HG02870 (cell line): ENCODE data around the gene TMEM164.
"Not testable (repeated sequence)": the region's sequence is repeated elsewhere in the genome, so short reads cannot be mapped to it uniquely, and the experiment has no call there.

ENCODE experiments used
- ATAC-seq: cut with Tn5 transposase; IDR thresholded peaks from one replicate; pipeline ENCODE4 v1.9.1; 2021; ENCODE audit warnings: mild to moderate bottlenecking, moderate library complexity; ENCODE audit not compliant: unreplicated experiment

TMEM164 gene

DNA sequence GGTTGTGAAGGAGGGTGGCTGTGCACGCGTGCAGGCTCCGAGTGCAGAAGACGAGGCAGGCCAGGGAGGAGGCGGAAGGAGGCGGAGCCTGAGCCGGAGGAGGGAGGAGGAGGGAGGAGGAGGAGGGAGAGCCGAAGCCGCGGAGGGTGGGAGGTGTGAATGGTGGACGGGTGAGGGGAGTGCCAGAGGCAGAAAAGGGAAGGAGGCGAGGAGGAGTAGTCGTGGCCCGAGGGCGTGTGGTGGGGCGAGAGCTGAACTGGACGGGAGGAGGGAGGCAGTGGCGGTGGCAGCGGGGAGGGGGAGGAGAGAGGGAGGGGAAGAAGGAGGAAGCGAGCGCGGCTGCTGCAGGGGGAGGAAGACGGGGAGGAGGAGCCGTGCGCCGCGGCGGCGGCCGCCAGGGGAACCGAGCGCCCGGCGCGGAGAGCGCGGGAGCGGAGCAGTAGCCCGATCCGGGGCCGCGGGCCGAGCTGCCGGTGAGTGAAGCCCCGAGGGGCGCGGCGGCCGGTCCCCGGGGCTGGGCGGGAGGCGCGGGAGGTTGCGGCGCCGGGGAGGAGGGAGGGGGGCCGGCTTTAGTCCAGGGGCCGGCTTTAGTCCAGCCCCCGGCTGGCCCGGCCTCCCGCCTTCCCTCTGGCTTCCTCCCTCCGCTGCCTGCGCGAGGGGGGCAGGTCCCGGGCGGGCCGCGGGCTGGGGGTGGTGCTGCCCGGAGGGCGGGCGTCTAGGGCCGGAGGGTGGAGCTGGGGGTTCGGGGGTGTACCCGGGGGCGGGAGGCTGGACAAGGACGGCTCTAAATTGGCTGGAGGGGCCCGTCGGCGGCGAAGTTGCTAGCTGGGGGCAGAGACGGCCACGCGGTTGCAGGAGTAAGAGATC, at the start of gene TMEM164:
TMEM164 (plus strand) TSS at position 815 of the 867 bp plus-strand sequence. CDS start 661 bp downstream, outside the sequence.
- ATAC-seq = peak; percentile 63

DNA sequence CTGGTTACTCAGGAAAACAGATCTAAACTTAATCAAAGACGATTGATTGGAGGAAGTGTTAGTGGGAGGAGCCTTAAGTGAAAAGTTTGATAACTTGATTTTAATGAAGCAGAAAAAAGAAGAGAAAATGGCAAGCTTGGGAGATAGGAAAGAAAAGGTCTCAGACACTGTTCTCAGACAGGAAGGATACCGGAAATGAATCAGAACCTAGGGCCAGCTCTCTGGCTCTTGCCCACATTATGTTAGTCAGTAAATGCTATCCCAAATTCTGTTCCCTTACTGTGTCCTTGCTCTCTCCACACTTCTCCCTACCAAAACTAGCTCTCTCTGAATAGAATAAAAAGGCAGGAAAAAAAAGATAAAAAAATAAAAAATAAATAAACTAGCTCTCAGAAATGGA, 48.6 kb upstream of the TMEM164 start:
- ATAC-seq = no peak

DNA sequence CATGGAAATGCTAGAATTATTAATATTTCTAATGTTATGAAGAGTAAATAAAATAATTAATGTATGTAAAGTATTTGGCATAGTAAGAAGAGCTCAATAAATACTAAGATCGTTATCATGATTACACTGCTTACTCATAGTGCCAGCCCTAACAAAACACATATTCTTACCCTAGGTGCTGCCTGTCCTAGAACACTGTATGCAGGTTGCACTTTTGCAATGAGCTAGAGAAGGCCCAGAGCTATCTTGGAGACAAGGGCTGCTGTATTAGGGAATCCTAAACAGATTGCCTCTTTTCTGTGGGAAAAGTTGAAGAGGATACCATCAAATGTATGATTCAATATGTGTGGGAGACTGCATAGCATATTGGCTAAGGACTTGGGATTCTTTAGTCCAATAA, 48.0 kb upstream of the TMEM164 start:
- no peak for ATAC-seq

DNA sequence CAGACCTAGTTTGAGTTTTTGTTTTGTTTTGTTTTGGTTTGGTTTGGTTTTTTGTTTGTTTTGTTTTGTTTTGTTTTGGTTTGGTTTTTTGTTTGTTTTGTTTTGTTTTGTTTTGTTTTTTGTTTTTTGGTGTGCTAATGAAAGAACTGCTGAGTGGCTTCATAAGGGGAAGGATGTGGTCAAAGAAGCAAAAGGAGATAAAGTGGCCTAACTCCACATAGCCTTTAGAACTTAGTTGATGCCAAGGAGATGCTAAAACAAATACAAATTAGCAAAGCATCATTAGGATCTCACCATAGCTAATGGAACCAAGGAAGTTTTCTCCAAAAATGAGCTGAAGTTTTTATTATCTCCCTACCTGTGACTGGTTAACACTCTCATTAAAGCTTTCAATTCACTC, 44.6 kb upstream of the TMEM164 start:
- ATAC-seq = no peak

DNA sequence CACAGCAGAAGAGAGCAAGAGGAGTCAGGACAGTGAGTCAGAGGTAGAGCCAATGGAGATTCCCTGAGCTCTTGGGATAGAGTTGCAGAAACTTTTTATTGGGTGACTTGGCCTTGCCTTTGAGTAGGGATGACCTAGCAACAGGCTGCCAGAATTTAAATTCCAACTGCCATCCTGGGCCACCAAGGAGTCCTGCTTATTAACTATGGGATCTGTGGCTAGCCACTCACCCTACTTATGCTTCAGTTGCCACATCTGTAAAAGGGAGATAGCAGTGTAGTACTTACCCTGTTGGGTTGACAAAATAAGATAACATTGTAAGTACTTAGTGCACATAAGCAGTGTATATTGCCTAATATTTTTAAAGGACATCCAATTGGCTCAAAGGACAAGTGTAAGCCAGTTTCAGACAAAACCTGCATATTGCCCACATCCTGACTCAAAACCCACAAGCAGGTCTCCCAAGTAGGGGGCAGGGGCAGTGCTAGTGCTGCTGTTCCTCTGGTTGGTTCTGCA, 43.5 kb upstream of the TMEM164 start:
- no peak for ATAC-seq

DNA sequence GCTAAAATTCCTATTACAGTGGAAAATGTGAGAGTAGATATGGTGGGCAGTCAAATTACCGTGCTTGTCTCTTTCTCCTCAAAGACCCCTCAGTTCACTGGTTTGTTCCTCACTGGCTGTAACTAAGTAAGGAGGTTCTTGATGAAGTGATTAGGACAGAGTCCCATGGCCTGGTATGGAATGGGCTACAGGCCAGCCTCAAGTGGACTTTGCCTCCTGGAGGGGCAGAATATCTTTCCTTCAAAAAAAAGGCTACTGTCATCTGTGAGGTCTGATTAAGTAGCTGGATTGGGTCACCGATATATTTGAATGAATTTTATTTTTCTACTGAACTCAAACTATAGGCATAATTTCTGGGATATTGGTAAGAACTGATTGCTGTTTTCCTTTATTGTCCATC, 38.5 kb upstream of the TMEM164 start:
- ATAC-seq = no peak

DNA sequence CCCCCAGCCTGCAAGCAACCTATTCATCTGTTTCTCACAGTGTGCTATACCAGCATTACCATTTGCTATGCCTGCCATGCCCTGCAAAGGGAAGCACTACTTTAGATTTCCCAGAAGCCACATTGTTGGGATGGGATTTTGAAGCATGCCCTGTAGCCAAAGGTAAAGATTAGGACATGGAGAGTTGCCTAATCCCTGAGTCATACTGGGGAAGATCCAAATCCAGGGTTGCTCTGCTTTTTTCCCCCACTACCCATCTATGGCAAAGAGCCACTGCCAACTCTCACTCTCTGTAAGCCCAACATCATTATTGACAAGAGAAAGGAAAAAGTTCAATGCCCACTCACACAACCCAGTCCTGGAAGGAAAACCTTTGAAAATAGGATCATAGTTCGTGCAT, 36.7 kb upstream of the TMEM164 start:
- no peak for ATAC-seq

DNA sequence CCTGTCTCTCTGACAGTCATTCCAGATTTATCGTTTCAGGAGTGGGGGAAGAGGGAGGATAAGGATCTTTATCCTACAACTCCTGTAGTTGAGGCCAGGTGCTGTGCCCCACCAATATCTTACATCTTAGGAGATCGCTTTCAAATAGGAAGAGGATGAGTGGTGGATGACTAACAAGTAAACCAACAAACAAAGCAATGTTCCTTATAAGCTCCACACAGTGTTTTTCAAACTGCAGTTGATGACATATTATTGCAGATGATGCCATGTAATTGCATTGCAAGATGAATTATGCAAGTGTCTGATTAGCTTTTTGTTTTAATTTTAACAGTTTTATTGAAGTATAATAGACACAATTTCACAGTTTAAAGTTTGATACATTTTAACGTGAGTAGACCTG, 35.8 kb upstream of the TMEM164 start:
- ATAC-seq = no peak

DNA sequence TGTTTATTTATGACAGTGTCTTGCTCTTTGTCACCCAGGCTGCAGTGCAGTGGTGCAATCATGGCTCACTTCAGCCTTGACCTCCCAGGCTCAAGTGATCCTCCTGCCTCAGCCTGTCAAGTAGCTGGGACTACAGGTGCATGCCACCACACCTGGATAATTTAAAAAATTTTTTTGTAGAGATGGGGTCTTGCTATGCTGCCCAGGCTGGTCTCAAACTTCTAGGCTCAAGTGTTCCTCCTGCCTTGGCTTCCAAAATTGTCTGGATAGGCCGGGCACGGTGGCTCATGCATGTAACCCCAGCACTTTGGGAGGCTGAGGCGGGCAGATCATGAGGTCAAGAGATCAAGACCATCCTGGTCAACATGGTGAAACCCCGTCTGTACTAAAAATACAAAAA, 32.1 kb upstream of the TMEM164 start:
- not testable (repeated sequence) for ATAC-seq

DNA sequence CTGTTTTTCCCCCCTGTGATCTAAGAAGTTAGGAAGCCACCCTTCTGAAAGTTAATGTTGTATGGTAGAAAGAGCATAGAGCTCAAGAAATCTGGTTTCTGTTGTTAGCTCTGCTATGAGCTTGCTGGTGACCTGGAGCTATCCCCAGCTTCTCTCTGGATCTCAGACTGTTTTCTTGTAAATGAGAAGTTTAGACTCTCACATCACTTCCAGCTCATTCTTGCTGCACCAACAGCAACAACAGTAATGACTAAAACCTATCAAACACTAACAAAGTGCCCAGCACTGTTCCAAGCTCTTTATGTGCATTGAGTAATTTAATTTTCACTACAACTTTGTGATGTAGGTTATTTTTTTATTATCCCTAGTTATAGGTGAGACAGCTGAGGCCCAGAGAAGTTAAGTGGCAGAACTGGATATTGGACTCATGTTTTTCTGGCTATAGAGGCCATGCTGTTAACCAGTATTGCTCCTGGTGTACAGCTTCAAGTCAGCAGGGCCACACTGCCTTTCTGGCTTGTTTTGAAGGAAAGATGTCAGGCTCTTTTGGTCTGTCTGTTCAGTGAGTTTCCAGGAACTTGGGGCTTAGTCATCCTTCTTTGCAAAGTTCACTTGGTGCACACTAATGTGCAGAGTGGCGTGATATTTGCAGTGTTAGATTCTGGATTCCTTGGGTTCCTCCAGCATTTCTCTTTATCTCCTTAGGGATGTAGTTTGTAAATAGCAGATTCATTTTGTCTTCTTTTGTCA, 27.8 kb upstream of the TMEM164 start:
- ATAC-seq = no peak

DNA sequence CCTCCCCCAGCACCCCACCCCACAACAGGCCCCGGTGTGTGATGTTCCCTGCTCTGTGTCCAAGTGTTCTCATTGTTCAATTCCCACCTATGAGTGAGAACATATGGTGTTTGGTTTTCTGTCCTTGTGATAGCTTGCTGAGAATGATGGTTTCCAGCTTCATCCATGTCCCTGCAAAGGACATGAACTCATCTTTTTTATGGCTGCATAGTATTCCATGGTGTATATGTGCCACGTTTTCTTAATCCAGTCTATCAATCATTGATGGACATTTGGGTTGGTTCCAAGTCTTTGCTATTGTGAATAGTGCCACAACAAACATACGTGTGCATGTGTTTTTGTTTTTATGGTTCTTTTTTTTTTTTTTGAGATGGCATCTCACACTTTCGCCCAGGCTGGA, 17.7 kb upstream of the TMEM164 start:
- not testable (repeated sequence) for ATAC-seq

DNA sequence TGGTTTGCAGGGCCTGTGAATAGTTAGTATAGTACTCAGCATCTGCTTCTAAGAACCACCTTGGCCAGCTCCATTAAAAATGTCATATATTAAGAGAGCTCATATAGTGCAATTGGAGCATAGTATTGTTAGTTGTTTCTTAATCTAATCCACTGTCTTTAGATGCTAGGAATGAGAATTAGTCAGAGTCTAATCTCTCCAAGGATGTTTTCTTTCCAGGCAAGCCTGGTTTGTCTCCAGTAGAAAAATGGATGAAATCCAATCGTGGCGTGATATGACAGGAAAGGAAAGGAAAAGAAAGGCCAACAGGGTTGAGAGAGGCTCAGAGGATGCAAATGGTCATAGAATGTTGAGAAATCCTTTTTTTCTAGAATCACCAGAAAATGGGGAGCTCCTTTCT, 15.0 kb upstream of the TMEM164 start:
- no peak for ATAC-seq

DNA sequence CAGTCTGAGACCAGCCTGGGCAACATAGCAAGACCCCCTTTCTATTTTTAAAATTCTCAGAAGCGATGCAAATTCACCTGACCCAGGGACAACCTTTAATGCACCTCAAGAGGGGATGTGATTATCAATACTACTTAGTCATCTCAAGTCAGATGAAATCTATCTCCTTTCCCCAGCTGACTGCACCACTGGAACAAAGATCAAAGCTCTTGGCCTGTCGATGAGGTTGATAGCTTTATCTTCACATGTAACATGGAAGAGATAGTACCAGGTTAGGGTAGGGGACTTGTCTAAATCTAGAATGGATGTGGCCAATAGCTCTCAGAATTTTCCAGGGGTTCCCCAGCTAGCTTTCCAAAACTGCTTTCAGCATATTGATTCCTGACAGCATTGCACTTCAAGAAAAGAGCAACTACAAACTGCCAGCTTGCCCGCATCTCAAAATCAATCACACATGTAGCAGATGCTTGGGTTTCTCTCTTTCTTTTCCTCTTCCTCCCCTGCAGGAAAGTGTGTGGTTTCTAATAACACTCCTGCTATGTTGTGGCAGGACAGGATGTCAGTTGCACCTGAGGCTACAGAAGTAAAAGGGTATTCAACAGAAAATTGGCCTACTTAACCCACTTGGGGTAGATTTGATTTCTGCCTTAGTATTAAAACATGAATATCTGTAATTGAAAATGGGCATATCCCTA, 12.2 kb upstream of the TMEM164 start:
- no peak for ATAC-seq

DNA sequence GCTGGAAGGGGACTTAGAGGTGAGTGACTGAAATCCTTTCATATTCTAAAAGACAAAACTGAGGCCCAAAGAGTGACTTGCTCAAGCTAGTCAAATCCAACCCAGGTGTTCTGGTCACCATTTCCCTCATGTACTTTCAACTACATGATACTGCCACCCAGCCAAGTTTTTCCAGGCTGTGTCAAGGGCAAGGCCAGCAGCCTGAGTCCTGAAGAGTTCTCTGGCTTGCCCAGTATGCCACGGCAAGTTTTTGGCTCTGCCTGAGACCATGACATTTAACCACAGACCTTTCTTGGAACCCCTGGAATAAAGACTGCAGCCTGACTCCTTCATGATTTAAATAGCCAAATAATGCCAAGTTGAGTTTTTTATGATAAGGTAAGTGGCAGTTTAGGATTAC, 10.7 kb upstream of the TMEM164 start:
- ATAC-seq = no peak

DNA sequence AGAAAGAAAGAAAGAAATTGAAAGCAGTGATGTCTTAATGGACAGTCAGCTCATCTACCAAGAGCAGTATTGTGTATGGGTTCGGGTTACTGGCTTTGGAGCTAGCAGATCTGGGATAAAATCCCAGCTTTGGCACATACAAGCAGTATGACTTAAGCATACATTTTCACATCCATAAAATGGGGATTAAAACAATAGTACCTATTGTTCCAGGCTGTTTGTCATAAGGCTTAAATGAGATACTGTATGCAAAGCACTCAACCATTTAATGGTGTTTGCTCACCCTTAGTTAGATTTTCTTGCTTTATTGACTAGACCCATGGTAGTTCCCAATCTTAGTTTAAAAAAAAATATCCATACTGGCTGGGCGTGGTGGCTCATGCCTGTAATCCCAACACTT, 7.8 kb upstream of the TMEM164 start:
- no peak for ATAC-seq

DNA sequence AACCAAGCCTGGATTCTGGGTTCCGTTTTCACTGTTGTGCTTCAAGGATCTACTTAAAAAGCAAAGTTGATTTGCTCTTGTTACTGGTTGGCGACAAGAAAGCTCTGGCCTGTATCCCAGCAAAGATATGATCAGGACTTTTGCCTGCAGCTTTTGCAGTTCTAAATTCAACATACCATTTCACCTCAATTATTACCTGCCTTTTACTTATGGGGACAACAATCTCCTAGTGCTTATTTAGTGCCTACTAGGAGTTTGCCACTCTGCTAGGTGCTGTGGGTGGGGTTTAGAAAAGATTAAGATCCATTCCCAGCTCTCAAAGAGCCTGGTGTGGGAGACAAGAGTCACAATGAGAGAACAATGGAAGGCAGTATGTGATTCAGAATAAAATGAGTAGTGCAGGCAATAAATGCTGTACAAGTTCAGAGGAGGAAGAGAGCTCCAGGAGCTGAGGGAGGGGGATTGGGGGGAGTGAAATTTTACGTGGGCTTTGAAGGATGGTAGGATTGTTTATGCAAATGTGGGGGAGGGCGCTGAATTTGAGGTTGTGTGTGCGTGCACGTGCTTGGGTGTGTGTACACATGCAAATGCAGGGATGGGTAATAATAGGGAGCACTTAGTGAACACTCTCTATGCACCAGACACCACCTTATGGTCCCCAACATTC, 5.0 kb upstream of the TMEM164 start:
- no peak for ATAC-seq

DNA sequence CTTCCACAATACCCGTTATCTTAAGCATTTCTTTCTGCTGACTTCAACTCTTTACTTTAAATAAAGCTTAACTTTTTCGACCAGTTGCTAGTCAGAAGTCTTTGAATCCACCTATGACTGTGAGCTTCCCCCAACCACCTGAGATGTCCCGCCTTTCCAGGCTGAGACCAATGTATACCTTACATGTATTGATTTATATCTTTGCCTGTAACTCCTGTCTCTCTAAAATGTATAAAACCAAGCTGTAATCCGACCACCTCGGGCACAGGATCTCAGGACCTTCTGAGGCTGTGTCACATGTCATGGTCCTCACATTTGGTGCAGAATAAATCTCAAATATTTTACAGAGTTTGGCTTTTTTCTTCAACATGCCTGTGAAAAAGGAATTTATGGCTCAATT, 2.9 kb upstream of the TMEM164 start:
- no peak for ATAC-seq

DNA sequence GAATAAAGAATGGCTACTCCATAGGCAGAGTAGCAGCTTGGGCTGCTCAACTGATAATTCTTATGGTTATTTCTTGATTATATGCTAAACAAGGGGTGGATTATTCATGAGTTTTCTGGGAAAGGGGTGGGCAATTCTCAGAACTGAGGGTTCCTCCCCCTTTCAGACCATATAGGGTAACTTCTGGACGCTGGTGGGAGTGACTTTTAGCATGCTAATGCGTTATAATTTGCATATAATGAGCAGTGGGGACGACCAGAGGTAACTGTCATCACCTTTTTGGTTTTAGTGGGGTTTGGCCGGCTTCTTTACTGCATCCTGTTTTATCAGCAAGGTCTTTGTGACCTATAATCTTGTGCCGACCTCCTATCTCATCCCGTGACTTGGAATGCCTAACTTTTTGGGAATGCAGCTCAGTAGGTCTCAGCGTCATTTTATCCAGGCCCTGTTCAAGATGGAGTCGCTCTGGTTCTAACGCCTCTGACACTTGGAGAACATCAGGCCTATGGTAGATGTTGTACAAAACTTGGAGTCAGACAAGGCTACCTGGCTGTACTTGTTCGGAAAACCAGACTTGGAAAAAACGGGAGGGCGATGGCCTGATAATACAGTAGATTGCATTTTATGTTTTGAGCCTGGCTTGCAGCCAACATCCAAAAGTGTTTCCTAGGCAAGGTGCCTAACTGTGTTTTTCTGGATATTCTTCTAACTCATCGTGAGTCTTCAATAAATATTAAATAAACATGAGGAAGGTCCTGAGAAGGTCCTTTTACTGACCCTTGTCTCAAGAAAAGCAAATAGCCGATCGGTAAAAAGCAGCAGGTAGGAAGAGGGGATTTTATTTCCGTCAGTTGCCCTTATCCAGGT, 1.8 kb upstream of the TMEM164 start:
- ATAC-seq = no peak

DNA sequence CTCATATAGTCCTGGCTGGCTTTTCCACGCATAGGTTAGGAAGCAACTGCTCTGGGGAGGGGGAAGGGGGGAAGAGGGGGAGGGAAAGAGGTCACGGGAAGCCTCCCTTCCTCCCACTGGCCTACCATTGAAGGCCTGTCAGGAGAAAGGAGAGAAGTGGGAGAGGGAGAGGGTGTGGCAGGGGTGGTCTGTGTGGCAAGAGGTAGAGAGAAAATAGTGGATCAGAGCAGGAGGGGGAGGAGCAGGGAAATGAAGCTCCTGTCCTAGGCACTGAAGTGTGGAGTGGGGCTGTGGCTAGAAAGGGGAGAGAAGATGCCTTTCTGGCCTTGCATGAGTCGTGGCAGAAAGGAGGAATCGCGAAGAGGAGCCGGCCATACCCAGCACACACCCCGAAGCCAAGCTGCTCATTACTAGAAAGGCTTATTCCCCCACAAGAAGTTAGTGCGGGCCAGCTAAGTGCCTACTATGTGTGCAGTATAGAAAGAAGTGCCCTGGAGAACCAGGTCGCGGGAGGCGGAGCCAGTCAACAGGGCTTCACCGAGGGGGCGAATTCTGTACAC, 1.1 kb upstream of the TMEM164 start:
- no peak for ATAC-seq
